Measurements from ENCODE around the gene SRXN1.

SRXN1 gene

GRCh38 chr20:684676-685319 is 31.8 kb upstream of the SRXN1 start:
- no peak for DNase-seq
- CTCF ChIA-PET: no interaction called here
- Mint-ChIP-seq H3K36me3 (no peaks in the 10 kb centered on the region), H3K27me3 (peaks cover 26% of the 10 kb centered on the region), H3K4me3 (no peak overlapping the region), H3K4me1 (no peaks in the 10 kb centered on the region), H3K27ac (no peak overlapping the region), H3K9me3 (no peaks in the 10 kb centered on the region)

GRCh38 chr20:682123-682522 is 29.1 kb upstream of the SRXN1 start:
- no peak for DNase-seq
- Mint-ChIP-seq H3K36me3 (no peaks in the 10 kb centered on the region), H3K4me3 (no peak overlapping the region), H3K27me3 (peaks cover 44% of the 10 kb centered on the region), H3K27ac (no peak overlapping the region), H3K9me3 (no peaks in the 10 kb centered on the region), H3K4me1 (no peaks in the 10 kb centered on the region)
- CTCF ChIA-PET: interaction anchor here (2.7 kb wide), 1 partner anchor 15 kb away, joined by 10 read pairs; no protein-coding TSS in a partner anchor

DNA sequence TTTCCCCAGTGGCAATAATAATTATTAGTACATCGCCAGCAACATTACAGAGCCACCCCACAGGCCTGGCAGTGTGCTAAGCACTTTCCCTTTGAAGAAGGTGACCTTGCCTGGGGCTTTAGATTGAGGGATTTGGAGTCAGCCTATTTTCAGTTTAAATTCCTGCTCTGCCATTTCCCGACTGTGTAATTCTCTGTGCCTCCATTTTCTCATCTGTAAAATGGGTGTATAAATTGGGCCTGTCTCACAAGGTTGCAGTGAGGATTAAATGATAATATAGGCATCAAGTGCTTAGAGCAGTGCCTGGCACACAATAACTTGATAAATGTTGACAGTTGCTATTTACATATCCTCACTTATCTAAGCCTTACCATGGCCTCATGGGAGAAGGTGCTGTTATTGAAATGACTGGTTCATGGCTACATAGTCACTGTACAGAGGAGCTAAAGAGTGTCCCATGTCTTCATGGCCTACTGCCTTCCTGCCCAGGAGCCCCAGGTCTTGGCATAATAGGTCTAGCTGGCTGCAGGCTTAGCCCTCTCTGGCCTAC is 27.7 kb upstream of the SRXN1 start:
- Mint-ChIP-seq H3K4me1 (peaks cover 4% of the 10 kb centered on the region), H3K27me3 (peaks cover 58% of the 10 kb centered on the region), H3K4me3 (no peak overlapping the region), H3K27ac (no peak overlapping the region), H3K36me3 (no peaks in the 10 kb centered on the region), H3K9me3 (no peaks in the 10 kb centered on the region)
- CTCF ChIA-PET: interaction anchor here (2.7 kb wide), 1 partner anchor 14 kb away, joined by 10 read pairs; no protein-coding TSS in a partner anchor
- DNase-seq: no peak

GRCh38 chr20:677957-678356 is 25.0 kb upstream of the SRXN1 start:
- Mint-ChIP-seq H3K4me3 (no peak overlapping the region), H3K9me3 (no peaks in the 10 kb centered on the region)
- CTCF ChIA-PET: interaction anchor here (1.2 kb wide), 1 partner anchor 11 kb away, joined by 5 read pairs; no protein-coding TSS in a partner anchor

DNA sequence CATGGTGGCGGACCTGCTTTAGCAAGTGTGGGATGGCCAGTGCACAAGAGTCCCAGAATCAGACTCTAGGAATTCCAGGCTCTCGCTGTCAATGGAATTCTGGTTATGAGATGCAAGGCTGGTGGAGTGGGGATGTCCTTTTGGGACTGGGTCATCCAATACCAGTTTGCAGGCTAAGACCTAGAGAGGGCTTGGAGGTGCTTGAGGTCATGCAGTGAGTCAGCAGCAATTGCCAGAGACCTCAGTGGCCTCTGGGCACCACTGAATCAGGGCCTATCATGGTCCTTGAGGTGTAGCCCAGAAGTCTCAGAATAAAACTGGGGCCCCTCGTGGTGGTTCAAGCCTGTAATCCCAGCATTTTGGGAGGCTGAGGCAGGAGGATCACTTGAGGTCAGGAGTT is 24.0 kb upstream of the SRXN1 start:
- Mint-ChIP-seq H3K9me3 (no peaks in the 10 kb centered on the region), H3K36me3 (no peaks in the 10 kb centered on the region), H3K4me1 (peaks cover 5% of the 10 kb centered on the region), H3K4me3 (no peak overlapping the region), H3K27me3 (peaks cover 83% of the 10 kb centered on the region), H3K27ac (no peak overlapping the region)
- CTCF ChIA-PET: interaction anchor here (1.5 kb wide), 1 partner anchor 10 kb away, joined by 5 read pairs; no protein-coding TSS in a partner anchor
- no peak for DNase-seq

More at GRCh38 chr20:677957-678356, 25.0 kb upstream of the SRXN1 start:
- no peak for DNase-seq
- Mint-ChIP-seq H3K27me3 (peaks cover 78% of the 10 kb centered on the region), H3K27ac (no peak overlapping the region), H3K4me1 (peaks cover 5% of the 10 kb centered on the region), H3K36me3 (no peaks in the 10 kb centered on the region)

GRCh38 chr20:676315-676937 is 23.4 kb upstream of the SRXN1 start:
- Mint-ChIP-seq H3K27ac (no peak overlapping the region), H3K4me3 (no peak overlapping the region), H3K27me3 (peaks cover 83% of the 10 kb centered on the region), H3K4me1 (peaks cover 7% of the 10 kb centered on the region), H3K36me3 (no peaks in the 10 kb centered on the region), H3K9me3 (no peaks in the 10 kb centered on the region)
- CTCF ChIA-PET: interaction anchor here (1.4 to 1.5 kb wide), 2 partner anchors 9 to 84 kb away, joined by 3 to 5 read pairs; no protein-coding TSS in a partner anchor
- no peak for DNase-seq

DNA sequence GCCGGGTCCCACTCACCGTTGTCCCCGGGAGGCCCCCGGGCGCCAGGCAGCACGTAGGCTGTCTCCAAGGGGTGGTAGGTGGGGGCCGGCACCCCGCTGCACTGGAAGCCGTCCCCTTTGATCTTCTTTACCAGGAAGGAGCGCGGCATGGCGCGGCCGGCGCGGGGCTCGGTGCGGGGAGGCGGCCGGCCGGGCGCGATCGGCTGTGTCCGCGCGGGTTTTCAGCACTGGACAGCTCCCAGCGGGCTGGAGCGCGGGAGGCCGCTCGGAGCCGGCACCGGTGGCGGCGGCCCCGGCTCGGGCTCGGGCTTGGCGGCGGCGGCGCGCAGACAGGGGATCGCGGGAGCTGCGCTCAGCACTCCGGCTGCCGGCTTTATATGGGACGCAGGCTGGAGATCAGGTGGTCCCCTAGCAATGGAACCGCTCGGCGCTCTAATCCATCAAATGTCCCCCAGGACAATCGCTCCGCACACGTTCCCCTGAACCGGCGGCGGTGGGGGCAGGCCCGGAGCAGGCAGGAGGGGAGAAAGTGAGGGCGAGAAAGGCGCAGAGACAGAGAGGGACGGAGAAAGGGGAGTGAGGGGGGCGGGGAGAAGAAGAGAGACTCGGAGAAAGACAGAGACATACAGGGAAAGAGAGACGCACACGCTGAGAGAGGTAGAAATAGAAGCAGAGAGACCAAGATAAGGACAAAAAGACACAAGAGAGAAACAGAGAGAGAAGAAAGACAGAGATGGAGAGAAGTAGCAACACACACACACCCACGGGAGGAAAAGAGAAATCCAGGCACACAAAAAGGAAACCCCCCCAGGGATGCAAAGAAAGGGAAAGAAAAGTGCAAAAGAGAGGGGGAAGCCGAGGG is 22.7 kb upstream of the SRXN1 start, which contains the start of gene SCRT2:
Gene SCRT2 (minus strand): TSS at position 350 of the 862 bp plus-strand sequence. CDS start 201 bp downstream, at position 149.
- CTCF ChIA-PET: interaction anchor here (1.4 to 1.5 kb wide), 2 partner anchors 8 to 85 kb away, joined by 3 to 5 read pairs; no protein-coding TSS in a partner anchor

DNA sequence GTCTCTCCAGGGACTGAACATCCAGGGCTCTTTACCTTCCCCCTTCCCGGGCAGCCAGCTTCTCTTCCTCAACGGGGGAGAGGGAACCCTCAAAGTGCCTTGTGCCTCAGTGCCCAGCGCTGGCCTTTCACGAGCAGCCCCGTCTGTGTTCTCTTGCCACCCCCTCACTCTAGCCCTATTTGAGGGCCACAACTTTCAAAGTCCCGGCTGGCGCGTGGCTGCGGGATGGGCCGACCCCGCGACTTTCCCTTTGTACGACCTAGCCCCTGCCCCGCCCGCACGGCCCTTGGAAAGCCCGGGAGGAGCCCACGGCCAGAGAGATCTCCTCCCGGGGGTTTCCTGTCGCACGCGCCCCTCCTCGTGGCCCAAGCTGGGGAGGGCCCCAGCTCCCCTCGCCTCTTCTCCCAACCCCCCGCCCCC is 22.0 kb upstream of the SRXN1 start:
- no peak for DNase-seq
- Mint-ChIP-seq H3K9me3 (no peaks in the 10 kb centered on the region), H3K4me3 (no peak overlapping the region), H3K4me1 (peaks cover 11% of the 10 kb centered on the region), H3K36me3 (no peaks in the 10 kb centered on the region), H3K27me3 (peaks cover 91% of the 10 kb centered on the region), H3K27ac (no peak overlapping the region)
- CTCF ChIA-PET: interaction anchor here (1.4 kb wide), 1 partner anchor 86 kb away, joined by 3 read pairs; no protein-coding TSS in a partner anchor

More for the DNA sequence above, 22.7 kb upstream of the SRXN1 start, which contains the start of gene SCRT2:
- DNase-seq: peak; percentile 79
- H3K27me3 Mint-ChIP-seq: peaks cover 86% of the 10 kb centered on the region
- peaks cover 11% of the 10 kb centered on the region for H3K4me1 Mint-ChIP-seq
- H3K36me3 Mint-ChIP-seq: no peaks in the 10 kb centered on the region
- H3K27ac Mint-ChIP-seq: no peak within 1 kb of the TSS
- no peaks in the 10 kb centered on the region for H3K9me3 Mint-ChIP-seq
- H3K4me3 Mint-ChIP-seq: no peak within 1 kb of the TSS

GRCh38 chr20:673603-674001 is 20.6 kb upstream of the SRXN1 start:
- Mint-ChIP-seq H3K36me3 (no peaks in the 10 kb centered on the region), H3K9me3 (no peaks in the 10 kb centered on the region), H3K4me1 (peaks cover 11% of the 10 kb centered on the region), H3K4me3 (no peak overlapping the region), H3K27me3 (peaks cover 92% of the 10 kb centered on the region), H3K27ac (no peak overlapping the region)
- no peak for DNase-seq
- CTCF ChIA-PET: no interaction called here

DNA sequence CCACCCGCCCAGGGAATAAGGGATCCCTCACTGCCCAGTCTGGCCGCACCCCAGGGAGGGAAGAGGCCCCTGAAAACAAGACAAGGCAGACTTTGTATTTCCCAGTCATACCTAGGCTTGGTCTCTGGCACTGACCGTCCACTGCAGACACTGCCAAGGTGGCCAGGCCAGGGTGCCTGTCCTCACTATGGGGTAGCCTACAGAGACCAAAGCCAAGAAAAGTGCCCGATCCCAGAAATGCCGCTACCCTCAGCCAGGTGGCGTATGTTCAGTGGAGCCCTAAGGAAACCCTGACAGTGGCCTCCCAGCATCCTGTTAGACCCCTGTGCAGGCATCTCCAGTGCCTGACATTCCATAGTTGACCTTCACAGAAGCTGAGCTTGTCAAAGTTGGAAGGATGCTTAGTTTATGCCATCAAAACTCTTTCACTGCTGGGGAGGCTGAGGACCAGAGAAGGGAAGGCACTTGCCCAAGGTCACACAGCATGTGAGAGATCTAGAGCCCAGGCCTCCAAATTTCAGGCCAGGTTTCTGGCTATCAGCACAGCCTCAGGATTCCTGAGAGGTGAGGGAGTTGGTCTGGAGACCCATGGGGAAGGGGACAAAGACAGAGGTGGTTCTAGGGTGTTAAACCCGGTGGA is 20.1 kb upstream of the SRXN1 start:
- CTCF ChIA-PET: no interaction called here

GRCh38 chr20:671252-672030 is 18.4 kb upstream of the SRXN1 start:
- H3K9me3 Mint-ChIP-seq: no peaks in the 10 kb centered on the region
- H3K4me1 Mint-ChIP-seq: peaks cover 11% of the 10 kb centered on the region
- H3K27ac Mint-ChIP-seq: no peak overlapping the region
- CTCF ChIA-PET: no interaction called here
- no peaks in the 10 kb centered on the region for H3K36me3 Mint-ChIP-seq
- H3K4me3 Mint-ChIP-seq: no peak overlapping the region
- peaks cover 94% of the 10 kb centered on the region for H3K27me3 Mint-ChIP-seq
- DNase-seq: no peak

More for the DNA sequence above, 20.1 kb upstream of the SRXN1 start:
- H3K27ac Mint-ChIP-seq: no peak overlapping the region
- no peak overlapping the region for H3K4me3 Mint-ChIP-seq
- DNase-seq: no peak
- H3K9me3 Mint-ChIP-seq: no peaks in the 10 kb centered on the region
- H3K36me3 Mint-ChIP-seq: no peaks in the 10 kb centered on the region
- H3K4me1 Mint-ChIP-seq: peaks cover 11% of the 10 kb centered on the region
- peaks cover 95% of the 10 kb centered on the region for H3K27me3 Mint-ChIP-seq

DNA sequence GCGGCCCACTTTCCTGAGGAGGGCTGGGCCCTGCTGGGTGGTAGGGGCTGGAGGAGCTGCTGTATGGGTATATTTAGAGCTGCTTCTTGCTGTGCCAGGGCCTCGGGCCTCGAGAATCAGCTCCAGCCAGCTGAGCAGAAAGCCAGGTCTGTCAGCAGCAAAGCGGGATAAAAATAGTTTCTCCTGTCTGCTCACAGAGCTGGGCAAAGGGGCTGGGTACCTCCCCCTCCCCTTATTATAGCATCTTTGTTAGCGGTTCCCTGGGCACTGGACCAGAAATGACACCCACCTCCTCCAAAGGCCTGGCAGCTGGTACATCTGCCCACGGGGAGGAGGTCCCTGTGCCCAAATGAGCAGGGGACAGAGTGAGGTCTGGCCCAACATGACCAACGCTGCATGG is 16.6 kb upstream of the SRXN1 start:
- H3K9me3 Mint-ChIP-seq: no peaks in the 10 kb centered on the region
- peaks cover 6% of the 10 kb centered on the region for H3K4me1 Mint-ChIP-seq
- CTCF ChIA-PET: interaction anchor here (1.4 to 3.7 kb wide), 2 partner anchors 24 to 107 kb away, joined by 5 to 13 read pairs; no protein-coding TSS in a partner anchor
- no peaks in the 10 kb centered on the region for H3K36me3 Mint-ChIP-seq
- H3K27me3 Mint-ChIP-seq: peaks cover 94% of the 10 kb centered on the region
- no peak overlapping the region for H3K27ac Mint-ChIP-seq
- no peak overlapping the region for H3K4me3 Mint-ChIP-seq
- no peak for DNase-seq

- Mint-ChIP-seq H3K36me3 (no peaks in the 10 kb centered on the region), H3K27me3 (peaks cover 94% of the 10 kb centered on the region), H3K4me1 (peaks cover 8% of the 10 kb centered on the region), H3K4me3 (no peak overlapping the region), H3K27ac (no peak overlapping the region), H3K9me3 (no peaks in the 10 kb centered on the region)
- CTCF ChIA-PET: interaction anchor here (2.8 to 3.7 kb wide), 2 partner anchors 70 to 106 kb away, joined by 9 to 13 read pairs; no protein-coding TSS in a partner anchor
- DNase-seq: no peak
Measured at GRCh38 chr20:668638-669037, 15.6 kb upstream of the SRXN1 start.
